ENCODE data around the gene PIGX.
A peak's percentile ranks its signal among the peaks of the same experiment; 100 is the strongest.

PIGX gene

GRCh38 chr3:196694941-196695848, 17.0 kb upstream of the PIGX start:
- H3K27me3 ChIP-seq, result no peaks in the 10 kb centered on the region
- peaks cover 0 to 24% (median 8%) of the 10 kb centered on the region in 11 experiments; a peak in 7 of 22 replicates for H3K9me3 ChIP-seq (replicated peaks in 1 of 11)
- TF ChIP-seq Cebpa-rat (IDR thresholded peaks at IDR 0.05), result no peak
- no peak overlapping the region for H3K4me3 ChIP-seq
- H3K4me2 ChIP-seq, result no peak overlapping the region; a peak in 1 of 22 replicates
- peaks cover 11 to 50% (median 43%) of the 10 kb centered on the region in 10 experiments for H3K4me1 ChIP-seq
- peaks cover 0 to 3% (median 0%) of the 10 kb centered on the region in 11 experiments; a peak in 2 of 22 replicates for H3K36me3 ChIP-seq
- no peak overlapping the region for H3K9ac ChIP-seq
- H4K20me1 ChIP-seq, result no peaks in the 10 kb centered on the region
- peak overlapping the region in 6 of 11 experiments; percentile 4 to 67 (median 26); a peak in 7 of 22 replicates for H3K27ac ChIP-seq

- Histone ChIP-seq H3K4me1 (peaks cover 6 to 50% (median 36%) of the 10 kb centered on the region in 10 experiments; a peak in 16 of 20 replicates), H3K36me3 (peaks cover 0 to 2% (median 0%) of the 10 kb centered on the region in 11 experiments; a peak in 2 of 22 replicates), H3K9ac (no peak overlapping the region), H3K27me3 (no peaks in the 10 kb centered on the region), H3K4me2 (no peak overlapping the region), H3K9me3 (replicated peaks in 1 of 11) (peaks cover 0 to 18% (median 8%) of the 10 kb centered on the region in 11 experiments; a peak in 7 of 22 replicates), H3K27ac (no peak overlapping the region), H4K20me1 (no peaks in the 10 kb centered on the region), H3K4me3 (no peak overlapping the region)
- no peak for TF ChIP-seq Cebpa-rat (IDR thresholded peaks at IDR 0.05)
Measured at GRCh38 chr3:196695849-196696226, 16.3 kb upstream of the PIGX start.

GRCh38 chr3:196697270-196697669, 14.9 kb upstream of the PIGX start:
- H3K4me3 ChIP-seq, result no peak overlapping the region
- H3K4me2 ChIP-seq, result 0 out of 22 replicates have a peak overlapping the region, but pooled peaks of 1 of the 11 experiments have one; percentile 11
- H3K4me1 ChIP-seq, result peaks cover 6 to 37% (median 24%) of the 10 kb centered on the region in 10 experiments; a peak in 16 of 20 replicates
- no peak overlapping the region for H3K9ac ChIP-seq
- peaks cover 0 to 15% (median 8%) of the 10 kb centered on the region in 11 experiments; a peak in 6 of 22 replicates for H3K9me3 ChIP-seq (replicated peaks in 1 of 11)
- no peak overlapping the region for H3K27ac ChIP-seq
- no peaks in the 10 kb centered on the region for H3K27me3 ChIP-seq
- TF ChIP-seq Cebpa-rat (IDR thresholded peaks at IDR 0.05), result no peak
- no peaks in the 10 kb centered on the region; a peak in 1 of 22 replicates for H3K36me3 ChIP-seq
- no peaks in the 10 kb centered on the region for H4K20me1 ChIP-seq

DNA sequence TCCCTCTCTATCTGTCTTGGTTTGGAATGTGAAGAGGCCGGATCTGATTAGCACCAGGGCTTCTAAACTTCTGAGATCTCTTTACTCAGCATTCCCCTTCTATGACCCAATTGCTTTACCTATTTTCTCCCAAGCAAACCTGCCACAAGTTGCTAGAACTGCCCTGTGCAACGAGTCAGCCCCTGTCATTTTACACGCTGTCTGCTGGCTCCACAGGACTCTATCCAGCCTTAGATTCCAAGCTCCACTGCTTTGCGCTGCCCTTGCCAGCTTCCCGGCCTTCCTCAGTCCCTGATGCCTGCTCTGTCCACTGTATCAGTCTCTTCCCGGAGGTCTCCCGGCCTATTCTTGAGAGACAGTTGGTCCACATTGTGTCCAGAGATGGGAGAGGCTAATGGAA, 12.4 kb upstream of the PIGX start:
- Histone ChIP-seq H3K4me3 (no peak overlapping the region), H3K4me1 (peaks cover 0 to 16% (median 6%) of the 10 kb centered on the region in 10 experiments; a peak in 7 of 20 replicates), H4K20me1 (no peaks in the 10 kb centered on the region), H3K27ac (no peak overlapping the region), H3K27me3 (no peaks in the 10 kb centered on the region), H3K9ac (no peak overlapping the region), H3K9me3 (replicated peaks in 1 of 11) (peaks cover 0 to 15% (median 6%) of the 10 kb centered on the region in 11 experiments; a peak in 5 of 22 replicates), H3K36me3 (no peaks in the 10 kb centered on the region; a peak in 1 of 22 replicates), H3K4me2 (no peak overlapping the region)
- TF ChIP-seq Cebpa-rat (IDR thresholded peaks at IDR 0.05), result no peak

DNA sequence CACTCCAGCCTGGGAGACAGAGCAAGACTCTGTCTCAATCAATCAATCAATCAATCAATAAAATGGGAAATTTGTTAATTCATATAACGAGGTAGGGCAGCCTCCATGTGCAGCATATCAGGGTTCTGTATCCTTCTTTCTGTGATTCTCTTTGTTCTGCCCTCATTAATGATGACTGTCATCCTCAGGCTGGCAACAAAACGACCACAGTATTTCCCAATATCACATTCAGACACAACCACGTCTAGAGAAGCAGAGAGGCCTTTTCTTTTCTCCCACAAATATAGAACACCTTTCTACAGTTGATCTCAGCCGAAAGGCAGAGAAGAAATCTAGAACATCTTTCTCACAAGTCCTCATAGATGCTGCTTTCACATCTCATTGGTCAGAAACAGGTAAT, 11.4 kb upstream of the PIGX start:
- H3K9ac ChIP-seq, result no peak overlapping the region
- no peak overlapping the region for H3K27ac ChIP-seq
- H3K9me3 ChIP-seq (replicated peaks in 1 of 11), result peaks cover 0 to 15% (median 6%) of the 10 kb centered on the region in 11 experiments; a peak in 5 of 22 replicates
- H3K4me2 ChIP-seq, result peak overlapping the region in 1 of 11 experiments; percentile 0; a peak in 1 of 22 replicates
- no peak for TF ChIP-seq Cebpa-rat (IDR thresholded peaks at IDR 0.05)
- H3K4me1 ChIP-seq, result peaks cover 0 to 12% (median 6%) of the 10 kb centered on the region in 10 experiments; a peak in 11 of 20 replicates
- no peak overlapping the region for H3K4me3 ChIP-seq
- H3K27me3 ChIP-seq, result no peaks in the 10 kb centered on the region
- H4K20me1 ChIP-seq, result no peaks in the 10 kb centered on the region
- H3K36me3 ChIP-seq, result no peaks in the 10 kb centered on the region; a peak in 2 of 22 replicates

- TF ChIP-seq Cebpa-rat (IDR thresholded peaks at IDR 0.05), result 0 out of 22 replicates have a peak, but pooled peaks of 1 of the 11 experiments have one; percentile 17
- H3K9ac ChIP-seq, result 0 out of 22 replicates have a peak overlapping the region, but pooled peaks of 1 of the 11 experiments have one; percentile 19
Measured at GRCh38 chr3:196706327-196706726, 5.8 kb upstream of the PIGX start.

GRCh38 chr3:196706731-196707130, 5.4 kb upstream of the PIGX start:
- Histone ChIP-seq H3K4me2 (peak overlapping the region in 3 of 11 experiments; percentile 8 to 72 (median 54); a peak in 5 of 22 replicates), H3K36me3 (peaks cover 0 to 17% (median 0%) of the 10 kb centered on the region in 11 experiments; a peak in 2 of 22 replicates), H3K4me1 (peaks cover 10 to 43% (median 14%) of the 10 kb centered on the region in 10 experiments), H3K27me3 (no peaks in the 10 kb centered on the region), H3K27ac (no peak overlapping the region), H3K9ac (0 out of 22 replicates have a peak overlapping the region, but pooled peaks of 1 of the 11 experiments have one; percentile 19), H4K20me1 (peaks cover 0 to 3% (median 0%) of the 10 kb centered on the region in 11 experiments; a peak in 1 of 22 replicates), H3K4me3 (no peak overlapping the region), H3K9me3 (replicated peaks in 1 of 11) (no peaks in the 10 kb centered on the region)
- no peak for TF ChIP-seq Cebpa-rat (IDR thresholded peaks at IDR 0.05)

More at GRCh38 chr3:196706327-196706726, 5.8 kb upstream of the PIGX start:
- peaks cover 0 to 17% (median 0%) of the 10 kb centered on the region in 11 experiments; a peak in 2 of 22 replicates for H3K36me3 ChIP-seq
- H3K27me3 ChIP-seq, result no peaks in the 10 kb centered on the region
- no peak overlapping the region for H3K27ac ChIP-seq
- H3K4me3 ChIP-seq, result no peak overlapping the region
- no peaks in the 10 kb centered on the region for H3K9me3 ChIP-seq (replicated peaks in 1 of 11)
- H3K4me1 ChIP-seq, result peaks cover 7 to 41% (median 11%) of the 10 kb centered on the region in 10 experiments
- H3K4me2 ChIP-seq, result peak overlapping the region in 3 of 11 experiments; percentile 8 to 72 (median 54); a peak in 5 of 22 replicates
- H4K20me1 ChIP-seq, result peaks cover 0 to 3% (median 0%) of the 10 kb centered on the region in 11 experiments; a peak in 1 of 22 replicates

GRCh38 chr3:196707566-196707965, 4.6 kb upstream of the PIGX start:
- H3K4me1 ChIP-seq, result peaks cover 10 to 43% (median 15%) of the 10 kb centered on the region in 10 experiments
- H3K9me3 ChIP-seq (replicated peaks in 1 of 11), result no peaks in the 10 kb centered on the region
- H3K9ac ChIP-seq, result no peak overlapping the region
- H3K36me3 ChIP-seq, result peaks cover 0 to 17% (median 0%) of the 10 kb centered on the region in 11 experiments; a peak in 2 of 22 replicates
- H4K20me1 ChIP-seq, result peaks cover 0 to 3% (median 0%) of the 10 kb centered on the region in 11 experiments; a peak in 1 of 22 replicates
- H3K4me3 ChIP-seq, result no peak overlapping the region
- TF ChIP-seq Cebpa-rat (IDR thresholded peaks at IDR 0.05), result no peak
- H3K27ac ChIP-seq, result no peak overlapping the region
- no peak overlapping the region for H3K4me2 ChIP-seq
- no peaks in the 10 kb centered on the region for H3K27me3 ChIP-seq

Data from BLaER1 treated with 17β-estradiol and CSF1 and Interleukin-3, amounts not matched to agents 10 nM and 100 nM (cell line).